ENCODE results near the gene PAX5.

- TF ChIP-seq ZNF274 (IDR thresholded peaks at IDR 0.05; ENCODE audit: low read depth, low read length) (no peak), SUZ12 (IDR thresholded peaks at IDR 0.05; ENCODE audit: extremely low read depth, insufficient read depth, insufficient read length) (no peak)
Observed at GRCh38 chr9:37082214-37082765, 48.2 kb upstream of the PAX5 start.

Measured in NT2/D1 (cell line).